HG02642 (cell line): ENCODE measurements around the gene JADE3.
"Not testable (repeated sequence)": the region's sequence is repeated elsewhere in the genome, so short reads cannot be mapped to it uniquely, and the experiment has no call there.

ENCODE experiments used
- ATAC-seq: cut with Tn5 transposase; IDR thresholded peaks from one replicate; pipeline ENCODE4 v1.9.1; 2021; ENCODE audit warnings: mild to moderate bottlenecking; ENCODE audit not compliant: unreplicated experiment, poor library complexity

JADE3 gene

DNA sequence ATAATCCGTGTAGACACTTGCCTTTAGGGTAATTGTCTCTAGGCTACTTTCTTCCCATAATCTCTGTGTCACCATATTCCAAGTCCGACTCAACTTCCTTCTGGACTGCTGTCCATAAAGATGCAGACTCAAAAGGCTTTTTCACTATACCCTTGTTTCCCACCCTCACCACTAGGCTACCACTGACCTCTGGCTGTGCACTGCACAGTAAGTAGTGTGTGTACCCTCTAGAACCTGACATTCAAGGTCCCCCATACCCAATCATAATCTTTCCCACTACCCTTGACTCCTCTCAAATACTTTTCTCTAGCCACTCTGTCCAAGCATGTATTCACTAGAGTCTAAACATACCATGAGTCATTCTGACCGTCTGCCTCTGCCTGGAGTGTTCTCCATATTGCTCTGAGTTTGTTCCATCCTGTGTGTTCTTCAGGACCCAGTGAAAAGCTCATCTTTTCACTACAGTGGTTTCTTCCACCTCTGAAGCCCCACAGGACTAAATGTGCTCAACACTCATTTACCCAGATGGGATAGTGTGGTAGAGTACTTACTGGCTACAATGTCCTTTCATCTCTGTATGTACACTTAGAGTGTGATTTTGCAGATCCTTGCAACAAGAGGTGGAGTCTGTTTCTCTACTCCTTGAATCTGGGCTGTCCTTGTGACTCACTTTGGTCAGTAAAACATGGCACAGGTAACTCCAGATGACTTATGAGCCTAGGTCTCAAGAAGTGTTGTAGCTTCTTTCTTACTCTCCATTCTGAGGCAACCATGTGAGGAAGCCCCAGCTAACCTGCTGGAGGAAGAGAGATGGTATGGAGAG is 17.4 kb downstream of the JADE3 start:
- no peak for ATAC-seq

DNA sequence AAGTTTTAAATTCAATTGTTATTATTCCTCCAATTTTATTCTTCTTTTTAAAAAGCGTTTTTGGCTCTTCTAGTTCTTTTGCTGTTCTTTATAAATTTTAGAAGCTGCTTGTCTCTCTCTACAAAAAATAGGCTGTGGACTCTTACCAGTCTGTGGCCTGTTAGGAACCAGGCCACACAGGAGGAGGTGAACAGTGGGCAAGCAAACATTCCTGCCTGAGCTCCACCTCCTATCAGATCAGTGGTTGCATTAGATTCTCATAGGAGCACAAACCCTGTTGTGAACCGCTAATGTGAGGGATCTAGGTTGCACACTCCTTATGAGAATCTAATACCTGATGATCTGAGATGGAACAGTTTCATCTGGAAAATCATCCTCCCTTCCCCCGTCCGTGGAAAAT is 23.1 kb downstream of the JADE3 start:
- no peak for ATAC-seq

DNA sequence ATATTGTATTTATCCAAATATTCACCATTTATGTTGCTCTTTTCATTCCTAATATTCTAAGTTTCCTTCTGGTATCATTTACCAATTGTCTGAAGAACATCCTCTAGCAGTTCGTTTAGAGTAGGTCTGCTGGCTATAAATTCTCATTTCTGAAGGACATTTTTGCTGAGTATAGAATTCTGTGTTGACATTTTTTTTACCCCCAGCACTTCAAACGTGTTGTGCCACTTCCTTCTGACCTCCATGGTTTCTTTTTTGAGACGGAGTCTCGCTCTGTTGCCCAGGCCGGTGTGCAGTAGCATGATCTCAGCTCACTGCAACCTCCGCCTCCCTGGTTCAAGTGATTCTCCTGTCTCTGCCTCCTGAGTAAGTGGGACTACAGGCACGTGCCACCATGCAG is 26.4 kb downstream of the JADE3 start:
- ATAC-seq = no peak

DNA sequence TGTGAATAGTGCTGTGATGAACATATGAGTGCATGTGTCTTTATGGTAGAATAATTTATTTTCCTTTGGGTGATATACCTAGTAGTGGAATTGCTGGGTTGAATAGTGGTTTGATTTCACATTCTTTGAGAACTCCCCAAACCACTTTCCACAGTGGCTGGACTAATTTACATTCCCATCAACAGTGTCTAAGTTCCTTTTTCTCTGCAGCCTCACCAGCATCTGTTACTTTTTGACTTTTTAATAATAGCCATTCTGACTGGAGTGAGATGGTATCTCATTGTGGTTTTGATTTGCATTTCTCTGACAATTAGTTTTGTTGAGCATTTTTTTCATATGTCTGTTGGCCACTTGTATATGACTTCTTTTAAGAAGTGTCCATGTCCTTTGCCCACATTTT is 29.1 kb downstream of the JADE3 start:
- no peak for ATAC-seq

DNA sequence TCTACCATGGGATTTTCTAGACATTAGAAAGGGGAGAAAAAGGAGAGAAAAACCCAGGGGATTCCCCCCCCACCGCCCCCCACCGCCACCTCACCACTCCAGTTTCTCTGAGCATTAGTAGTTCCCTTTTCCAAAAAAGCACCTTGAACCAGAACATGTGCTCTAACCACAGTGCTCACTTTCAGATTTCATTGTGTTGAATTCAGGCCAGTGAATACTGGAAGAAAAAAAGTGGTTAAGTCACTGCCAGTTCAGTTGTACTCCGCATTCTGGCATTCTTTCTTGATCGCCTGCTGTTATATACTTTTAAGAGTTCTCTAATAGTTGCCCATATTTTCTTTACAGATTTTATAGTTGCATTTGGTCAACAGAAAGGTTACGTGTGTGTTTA is 40.9 kb downstream of the JADE3 start:
- ATAC-seq = peak; percentile 74

DNA sequence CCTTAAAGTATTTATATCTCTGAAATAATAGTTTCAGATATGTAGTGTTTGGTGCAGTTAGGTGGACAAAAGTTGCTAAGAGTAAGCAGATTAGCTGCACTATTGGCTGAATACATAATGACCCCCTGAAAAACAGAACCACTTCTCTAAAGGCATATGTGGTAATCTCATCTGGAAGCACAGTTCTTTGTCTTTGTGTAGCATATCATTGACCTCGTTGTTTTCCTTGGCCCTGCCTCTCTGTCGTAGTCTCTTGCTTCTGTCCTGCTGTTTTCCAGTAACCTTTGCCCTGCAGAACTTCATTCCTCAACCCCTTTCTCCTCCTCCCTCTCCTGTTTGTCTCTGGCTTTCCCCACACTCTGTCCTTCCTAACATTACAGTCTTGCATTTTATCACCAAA is 41.4 kb downstream of the JADE3 start:
- ATAC-seq = no peak

DNA sequence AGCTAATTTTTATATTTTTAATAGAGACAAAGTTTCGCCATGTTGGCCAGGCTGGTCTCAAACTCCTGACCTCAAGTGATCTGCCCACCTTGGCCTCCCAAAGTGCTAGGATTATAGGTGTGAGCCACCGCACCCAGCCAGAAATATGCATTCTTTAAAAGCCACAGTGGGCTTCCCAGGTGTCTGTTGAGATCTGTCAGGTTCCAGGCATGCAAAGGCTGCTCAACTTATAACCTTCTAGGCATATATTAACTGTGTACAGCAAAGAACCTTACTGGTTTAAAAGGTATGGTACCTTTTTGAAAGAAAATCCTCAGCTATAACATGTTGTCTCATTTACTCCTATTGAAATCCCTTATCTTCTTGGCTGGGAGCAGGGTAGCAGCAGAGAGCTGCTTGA is 42.5 kb downstream of the JADE3 start:
- no peak for ATAC-seq

DNA sequence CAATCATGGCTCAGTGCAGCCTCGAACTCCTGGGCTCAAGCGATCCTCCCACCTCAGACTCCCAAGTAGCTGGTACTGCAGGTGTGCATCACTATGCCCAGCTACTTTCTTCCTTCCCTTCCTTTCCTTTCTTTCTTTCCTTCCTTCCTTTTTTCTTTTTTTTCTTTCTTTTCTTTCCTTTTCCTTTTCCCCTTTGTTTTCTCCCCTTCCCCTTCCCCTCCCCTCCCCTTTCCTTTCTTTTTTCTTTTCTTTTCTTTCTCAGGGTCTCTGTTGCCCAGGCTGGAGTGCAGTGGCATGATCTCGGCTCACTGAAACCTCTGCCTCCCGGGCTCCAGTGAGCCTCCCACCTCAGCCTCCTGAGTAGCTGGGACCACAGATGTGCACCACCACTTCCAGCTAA is 44.4 kb downstream of the JADE3 start:
- ATAC-seq = not testable (repeated sequence)

DNA sequence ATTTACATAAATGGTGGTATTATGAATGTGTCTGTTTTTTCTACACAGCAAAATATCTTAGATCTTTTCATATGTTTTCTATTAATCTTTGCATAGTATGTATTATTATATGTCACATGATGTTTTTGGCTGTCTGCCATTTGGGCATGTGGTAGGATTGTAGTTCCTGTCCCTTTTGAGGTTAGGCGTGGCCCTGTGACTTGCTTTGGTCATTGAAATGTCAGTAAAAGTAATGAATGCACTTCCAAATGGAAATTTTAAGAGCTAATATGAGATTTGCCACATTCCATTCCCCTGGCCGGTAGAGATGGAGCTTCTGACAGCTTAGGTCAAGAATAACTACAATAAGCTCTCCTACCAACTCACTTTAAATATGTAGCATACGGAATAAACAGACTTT is 45.1 kb downstream of the JADE3 start:
- no peak for ATAC-seq

DNA sequence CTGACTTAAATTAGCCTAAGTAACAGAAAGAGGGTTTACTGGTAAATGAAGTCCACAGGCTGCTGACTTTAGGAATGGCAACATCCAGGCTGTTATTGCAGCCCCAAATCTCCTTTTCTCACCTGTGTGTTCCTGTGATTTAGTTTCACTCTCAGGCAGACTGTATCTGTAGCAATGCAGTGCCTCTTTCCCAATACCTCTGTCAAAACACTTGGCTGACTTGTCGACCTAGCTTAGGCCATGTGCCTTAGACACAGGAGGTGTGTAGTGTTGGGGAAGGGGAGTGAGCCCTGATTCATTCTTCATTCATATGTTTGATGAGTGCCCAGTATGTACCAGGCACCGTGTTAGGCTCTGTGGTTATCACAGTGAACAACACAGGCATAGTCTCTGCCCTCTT is 46.9 kb downstream of the JADE3 start:
- no peak for ATAC-seq

DNA sequence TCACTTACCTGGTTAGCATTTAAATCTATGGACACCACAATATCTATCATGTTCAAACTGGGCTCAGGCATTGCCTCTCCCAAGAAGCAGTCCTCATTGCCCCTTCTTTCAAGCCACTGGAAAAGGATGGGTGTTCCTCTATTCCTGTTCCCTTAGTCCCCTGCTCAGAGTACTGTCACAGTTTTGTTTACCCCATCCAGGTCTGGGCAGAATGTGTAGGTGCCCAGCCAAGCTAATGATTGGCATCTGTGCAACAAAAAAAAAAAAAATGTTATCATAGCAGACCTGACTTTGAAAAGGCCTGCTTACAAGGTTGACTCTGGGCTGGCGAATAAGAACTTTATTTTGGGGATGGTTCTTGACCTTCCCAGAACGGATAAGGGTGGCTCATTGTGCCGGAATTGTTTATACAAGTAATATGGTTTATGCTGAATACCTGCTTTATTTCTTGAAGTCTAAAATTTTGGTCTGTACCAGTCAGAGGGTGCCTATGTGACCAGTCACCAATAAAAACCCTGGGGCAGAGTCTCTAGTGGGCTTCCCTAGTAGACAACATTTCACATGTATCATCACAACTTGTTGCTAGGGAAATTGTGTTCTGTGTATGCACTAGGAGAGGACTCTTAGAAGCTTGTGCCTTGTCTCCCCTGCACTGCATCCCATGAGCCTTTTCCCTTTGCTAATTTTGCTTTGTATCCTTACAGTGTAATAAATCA is 47.9 kb downstream of the JADE3 start:
- ATAC-seq = no peak

DNA sequence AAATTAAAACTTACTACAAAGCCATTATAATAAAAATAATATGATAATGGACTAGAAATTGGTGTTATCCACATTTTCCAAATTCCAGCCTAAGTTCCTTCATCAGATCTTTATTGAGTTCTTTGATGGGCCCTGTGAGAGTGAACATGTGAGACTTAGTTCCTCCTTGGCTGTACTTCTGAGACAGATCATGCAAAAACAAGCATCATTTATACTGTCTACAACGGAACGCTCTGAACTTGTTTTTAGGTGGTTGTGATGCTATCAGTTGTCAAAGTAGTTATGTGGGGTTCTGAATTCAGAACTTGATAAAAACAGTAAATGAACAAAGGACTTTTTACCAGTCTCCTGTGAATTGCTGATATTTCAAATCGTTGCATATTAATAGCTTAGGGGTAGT is 48.9 kb downstream of the JADE3 start:
- no peak for ATAC-seq

DNA sequence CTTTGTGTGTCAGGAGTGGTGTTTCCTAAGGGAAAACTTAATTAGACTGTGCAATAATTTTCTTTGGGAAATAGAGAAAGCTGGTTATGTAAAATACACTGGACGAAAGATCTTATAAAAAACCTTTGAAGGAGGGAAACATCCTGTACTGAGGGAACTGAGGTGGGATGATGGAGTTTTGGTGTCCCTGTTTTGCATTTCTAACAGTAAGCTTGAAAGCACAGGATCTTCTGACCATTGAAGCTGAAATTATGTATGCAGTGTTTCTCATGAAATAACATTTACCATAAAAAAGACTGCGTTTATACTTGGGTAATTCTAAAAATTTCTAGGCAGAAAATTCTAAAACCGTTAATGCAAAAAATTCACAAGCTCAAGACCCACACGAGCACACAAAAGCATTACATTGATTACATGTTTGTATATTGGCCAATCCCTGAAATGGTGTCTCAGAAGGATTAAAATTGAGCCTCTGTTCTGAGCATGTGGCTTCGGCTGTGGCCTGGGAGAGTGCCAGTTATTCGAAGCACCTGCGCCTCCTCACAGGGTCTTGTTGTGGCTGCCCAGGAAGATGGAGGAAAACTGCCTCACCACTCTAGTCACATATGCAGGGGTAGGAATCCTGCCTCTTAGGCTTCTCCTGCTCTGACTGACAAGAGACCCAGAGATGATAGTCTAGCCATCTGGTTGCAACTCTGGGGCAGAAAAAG is 49.5 kb downstream of the JADE3 start:
- ATAC-seq = no peak

DNA sequence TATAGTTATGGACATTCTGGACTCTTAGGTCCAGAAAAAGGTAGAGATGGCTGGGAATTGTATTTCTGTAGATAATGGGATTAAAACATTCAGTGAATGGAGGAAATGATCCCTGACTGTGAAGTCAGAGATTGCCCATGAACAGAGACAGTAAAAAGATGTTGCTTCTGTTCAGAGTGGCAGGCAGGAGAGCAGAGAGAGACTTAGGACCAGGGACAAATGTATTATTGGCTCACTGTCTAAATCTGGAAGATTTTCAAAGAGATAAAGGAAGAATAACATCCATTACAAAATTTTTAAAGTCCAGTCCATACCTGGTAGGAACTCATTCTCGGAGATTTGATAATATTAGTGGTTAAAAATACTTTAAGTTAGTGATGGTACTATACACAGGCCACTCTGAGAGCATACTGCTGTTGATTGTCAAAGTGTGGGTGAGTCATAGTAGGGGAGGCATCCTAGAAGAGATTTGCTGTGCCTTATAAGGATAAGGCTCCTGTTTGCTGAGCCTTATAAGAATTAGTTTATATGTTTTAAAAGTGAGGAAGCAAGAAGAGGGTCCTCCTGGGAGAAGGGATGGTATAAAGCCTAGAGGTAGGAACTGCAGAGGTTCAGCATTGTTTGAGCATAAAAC is 53.0 kb downstream of the JADE3 start:
- no peak for ATAC-seq

DNA sequence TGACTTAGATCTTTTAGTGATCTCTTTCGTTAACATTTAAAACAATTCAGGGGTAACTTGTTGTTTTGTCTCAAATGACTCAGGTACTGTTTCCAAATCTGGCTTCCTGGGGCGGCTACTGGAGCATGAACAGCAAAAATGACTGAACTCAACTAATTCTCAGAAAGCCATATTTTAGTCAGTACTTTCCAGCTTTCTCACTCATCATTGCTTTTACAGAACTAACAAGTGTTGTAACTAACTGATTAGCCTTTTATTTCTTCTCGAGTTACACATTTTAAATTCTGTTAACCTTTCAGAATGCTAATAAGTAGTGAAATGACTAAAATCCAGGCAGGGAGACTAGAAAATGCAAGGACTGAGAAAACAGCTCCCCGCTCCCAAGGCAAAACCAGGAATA is 55.3 kb downstream of the JADE3 start:
- ATAC-seq = peak; percentile 63

DNA sequence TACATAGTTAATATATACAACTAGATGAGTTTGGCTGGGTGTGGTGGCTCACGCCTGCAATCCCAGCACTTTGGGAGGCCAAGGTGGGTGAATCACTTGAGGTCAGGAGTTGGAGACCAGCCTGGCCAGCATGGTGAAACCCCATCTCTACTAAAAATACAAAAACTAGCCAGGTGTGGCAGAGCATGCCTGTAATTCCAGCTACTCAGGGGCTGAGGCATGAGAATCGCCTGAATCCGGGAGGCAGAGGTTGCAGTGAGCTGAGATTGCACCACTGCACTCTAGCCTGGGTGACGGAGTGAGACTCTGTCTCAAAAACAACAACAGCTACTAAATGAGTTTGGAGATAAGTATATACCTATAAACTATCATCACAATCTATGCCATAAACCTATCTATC is 64.8 kb downstream of the JADE3 start:
- not testable (repeated sequence) for ATAC-seq

DNA sequence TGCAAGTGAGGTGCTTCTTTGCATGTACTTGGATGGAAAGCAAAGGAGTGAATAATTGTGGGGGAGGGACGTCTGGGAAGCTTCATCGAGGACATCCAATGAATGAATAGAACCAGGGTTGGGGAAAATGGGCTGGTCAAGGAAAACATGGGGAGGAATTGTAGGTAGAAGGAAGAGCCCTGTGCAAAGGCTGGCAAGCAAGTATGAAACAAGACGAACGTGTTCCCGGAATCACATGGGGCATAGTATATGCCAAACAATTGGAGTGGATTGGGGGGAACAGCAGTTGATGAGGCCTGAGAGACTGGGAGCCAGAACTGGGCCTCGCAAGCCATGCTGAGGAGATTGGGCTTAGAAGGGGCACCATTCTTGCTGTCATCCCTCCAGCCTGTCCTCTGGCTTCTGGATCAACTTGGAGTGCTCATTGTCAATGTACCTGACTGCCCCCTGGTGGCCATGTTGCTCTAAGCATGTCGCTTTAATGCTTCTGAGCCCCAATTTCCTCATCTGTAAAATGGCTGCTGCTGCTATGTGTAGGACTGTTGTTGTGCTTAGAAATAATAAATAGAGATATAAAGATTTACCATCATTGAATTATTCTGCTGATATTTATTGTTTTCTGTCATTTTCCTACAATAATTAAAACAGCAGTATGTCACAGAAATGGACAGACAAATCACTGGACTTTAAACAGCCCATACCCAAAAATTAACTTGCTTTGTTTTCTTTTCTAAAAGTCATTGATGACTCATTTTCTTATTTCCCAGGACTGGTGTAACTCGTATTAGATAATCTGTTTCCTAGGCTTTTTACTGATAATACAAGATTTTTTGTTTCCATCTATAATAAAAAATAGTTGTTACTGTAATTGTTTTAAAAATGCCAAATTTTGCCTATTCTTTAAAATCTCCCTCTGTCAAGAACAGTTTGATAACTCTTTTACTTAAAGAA is 66.4 kb downstream of the JADE3 start:
- no peak for ATAC-seq

DNA sequence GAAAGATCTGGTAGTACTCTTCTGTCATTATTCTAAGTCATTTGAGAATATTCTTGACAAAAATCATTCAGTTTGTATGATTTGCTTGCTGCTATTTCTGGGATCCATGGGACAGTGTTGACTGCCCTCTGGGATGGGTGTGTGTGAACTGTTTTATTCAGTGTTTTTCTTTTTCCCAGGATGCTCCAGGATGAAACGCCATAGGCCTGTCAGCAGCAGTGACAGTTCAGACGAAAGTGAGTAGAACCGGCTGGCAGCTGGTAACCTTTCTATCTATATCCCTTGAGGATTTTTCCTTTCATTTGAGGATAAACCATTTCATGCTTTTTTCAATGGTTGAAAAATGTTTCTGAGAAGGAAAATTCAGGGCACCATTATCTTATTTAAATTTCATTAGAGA is 72.5 kb downstream of the JADE3 start:
- ATAC-seq = no peak

DNA sequence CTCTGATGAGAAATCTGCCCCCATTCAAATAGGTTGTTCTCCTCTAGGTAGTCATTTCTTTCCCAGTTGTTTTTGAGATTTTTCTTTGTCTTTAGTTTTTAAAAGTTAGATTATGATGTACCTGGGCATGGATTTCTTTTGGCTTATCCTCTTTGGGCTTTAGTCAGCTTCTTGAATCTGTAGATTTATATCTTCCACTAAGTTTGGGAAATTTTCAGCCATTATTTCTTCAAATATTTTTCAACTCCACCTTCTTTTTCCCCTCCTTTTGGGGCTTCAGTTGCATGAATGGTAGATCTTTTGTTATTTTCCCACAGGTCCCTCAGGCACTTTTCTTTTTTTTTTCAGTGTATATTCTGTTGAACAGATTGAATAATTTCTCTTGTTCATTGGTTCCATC is 77.3 kb downstream of the JADE3 start:
- no peak for ATAC-seq

DNA sequence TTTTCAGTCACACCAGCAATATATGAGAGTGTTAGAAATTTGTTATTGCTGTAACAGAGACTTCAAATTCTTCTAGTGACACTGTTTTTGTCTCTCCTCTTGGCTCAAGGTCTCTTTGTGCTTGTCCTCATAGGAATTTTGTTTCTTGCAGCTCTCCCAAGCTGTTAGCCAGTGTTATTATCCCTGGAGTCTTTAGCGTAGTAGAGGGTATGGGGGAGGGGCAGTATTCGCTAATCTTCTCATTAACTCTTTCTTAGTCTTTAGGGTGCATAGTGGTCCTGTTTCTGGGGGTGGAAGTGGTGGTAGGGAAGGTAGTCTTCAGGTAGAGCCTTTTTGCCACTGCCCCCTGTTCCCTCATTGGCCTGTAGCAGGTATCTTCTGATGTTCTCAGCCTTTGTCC is 79.4 kb downstream of the JADE3 start:
- no peak for ATAC-seq
